Raji (cell line): ENCODE results near the gene SULT2B1.

ENCODE experiments used
- POLR2A ChIP-seq: IDR thresholded peaks from 2 replicates; pipeline ENCODE4 v1.6.1; 2011; ENCODE audit warnings: low read depth, low read length, control low read depth; ENCODE audit not compliant: insufficient read depth

The SULT2B1 gene

DNA sequence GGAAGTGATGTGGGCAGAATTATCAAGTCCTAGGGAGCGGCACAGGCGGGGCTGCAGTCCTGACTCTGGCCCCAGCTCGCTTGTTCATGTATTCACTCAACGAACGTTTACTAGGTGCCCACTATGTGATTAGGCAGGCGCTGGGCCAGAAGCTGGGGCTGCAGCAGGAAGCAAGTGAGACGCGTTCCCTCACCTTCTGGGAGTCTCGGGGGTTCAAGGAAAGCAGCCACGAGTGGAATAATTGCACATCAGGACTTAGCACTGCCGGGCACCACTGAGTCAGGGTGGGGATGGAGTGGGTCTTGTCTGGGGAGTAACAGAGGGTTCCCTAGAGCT is 37.9 kb upstream of the SULT2B1 start:
- no peak for TF ChIP-seq POLR2A

GRCh38 chr19:48516536-48516935 is 35.4 kb upstream of the SULT2B1 start:
- no peak for TF ChIP-seq POLR2A

- no peak for TF ChIP-seq POLR2A
Observed at GRCh38 chr19:48518207-48518606, 33.8 kb upstream of the SULT2B1 start.

GRCh38 chr19:48520134-48520533 is 31.8 kb upstream of the SULT2B1 start:
- no peak for TF ChIP-seq POLR2A

GRCh38 chr19:48524221-48524620 is 27.8 kb upstream of the SULT2B1 start:
- TF ChIP-seq POLR2A, result no peak

GRCh38 chr19:48524732-48525131 is 27.2 kb upstream of the SULT2B1 start:
- no peak for TF ChIP-seq POLR2A

DNA sequence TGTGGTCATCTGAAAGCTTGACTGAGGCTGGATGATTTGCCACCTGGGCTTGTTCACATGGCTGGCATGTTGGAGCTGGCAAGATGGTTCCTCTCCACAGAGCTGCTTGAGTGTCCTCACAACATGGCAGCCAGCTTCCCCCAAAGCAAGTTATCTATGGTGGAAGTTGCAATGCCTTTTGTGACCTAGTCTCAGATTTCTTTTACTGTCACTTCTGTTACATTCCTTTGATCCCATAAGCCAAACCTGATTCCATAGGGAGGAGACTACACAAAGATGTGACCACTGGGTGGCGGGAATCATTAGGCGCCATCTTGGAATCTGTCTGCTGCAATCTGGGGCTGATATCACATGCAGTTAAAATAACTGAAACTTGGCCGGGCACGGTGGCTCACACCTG is 22.8 kb upstream of the SULT2B1 start:
- TF ChIP-seq POLR2A, result no peak

- TF ChIP-seq POLR2A, result no peak
Observed at GRCh38 chr19:48530066-48530720, 21.8 kb upstream of the SULT2B1 start.

DNA sequence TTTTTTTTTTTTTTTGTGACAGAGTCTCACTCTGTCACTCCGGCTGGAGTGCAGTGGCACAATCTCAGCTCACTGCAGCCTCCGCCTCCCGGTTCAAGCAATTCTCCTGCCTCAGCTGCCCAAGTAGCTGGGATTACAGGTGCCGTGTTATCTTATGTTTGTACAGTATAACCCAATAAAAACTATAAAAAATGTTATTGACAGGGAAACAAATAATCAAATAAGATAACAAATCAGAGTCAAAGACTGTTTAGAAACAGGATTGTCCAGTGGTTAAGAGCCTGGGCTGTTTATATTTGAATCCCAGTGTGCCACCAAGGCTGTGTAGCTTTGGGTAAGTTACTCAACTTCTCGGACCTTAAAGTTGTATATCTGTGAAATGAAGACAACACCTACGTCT is 21.2 kb upstream of the SULT2B1 start:
- TF ChIP-seq POLR2A, result no peak

DNA sequence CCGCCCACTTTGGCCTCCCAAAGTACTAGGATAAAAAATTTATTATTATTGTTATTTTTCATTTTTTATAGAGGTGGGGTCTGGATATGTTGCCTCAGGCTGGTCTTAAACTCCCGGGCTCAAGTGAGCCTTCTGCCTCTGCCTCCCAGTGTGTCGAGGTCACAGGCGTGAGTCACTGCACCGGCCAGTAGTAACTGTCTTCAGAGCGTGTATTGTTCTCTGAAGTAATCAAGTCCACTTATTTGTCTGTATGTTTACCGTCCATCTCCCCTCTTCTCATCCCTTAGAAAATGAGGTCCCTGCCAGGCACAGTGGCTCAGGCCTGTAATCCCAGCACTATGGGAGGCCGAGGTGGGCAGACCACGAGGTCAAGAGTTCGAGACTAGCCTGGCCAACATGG is 18.2 kb upstream of the SULT2B1 start:
- TF ChIP-seq POLR2A, result no peak

DNA sequence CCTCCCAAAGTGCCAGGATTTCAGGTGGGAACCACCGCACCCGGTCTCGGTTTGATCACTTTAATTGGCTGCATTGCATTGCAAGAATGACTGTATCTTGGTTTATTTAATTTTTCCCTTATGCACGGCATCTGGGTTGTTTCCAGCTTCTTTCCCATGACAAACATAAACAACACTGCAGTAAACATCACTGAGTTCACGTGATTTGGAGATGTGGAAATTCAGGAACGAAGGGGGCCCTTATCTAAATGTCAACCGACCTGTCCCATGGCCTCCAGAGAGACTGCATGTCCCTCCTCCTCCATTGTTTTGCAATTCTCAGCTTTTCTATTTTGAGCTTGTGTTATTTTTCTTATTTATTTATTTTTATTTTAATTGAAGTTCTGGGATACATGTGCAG is 14.4 kb upstream of the SULT2B1 start:
- TF ChIP-seq POLR2A, result no peak

DNA sequence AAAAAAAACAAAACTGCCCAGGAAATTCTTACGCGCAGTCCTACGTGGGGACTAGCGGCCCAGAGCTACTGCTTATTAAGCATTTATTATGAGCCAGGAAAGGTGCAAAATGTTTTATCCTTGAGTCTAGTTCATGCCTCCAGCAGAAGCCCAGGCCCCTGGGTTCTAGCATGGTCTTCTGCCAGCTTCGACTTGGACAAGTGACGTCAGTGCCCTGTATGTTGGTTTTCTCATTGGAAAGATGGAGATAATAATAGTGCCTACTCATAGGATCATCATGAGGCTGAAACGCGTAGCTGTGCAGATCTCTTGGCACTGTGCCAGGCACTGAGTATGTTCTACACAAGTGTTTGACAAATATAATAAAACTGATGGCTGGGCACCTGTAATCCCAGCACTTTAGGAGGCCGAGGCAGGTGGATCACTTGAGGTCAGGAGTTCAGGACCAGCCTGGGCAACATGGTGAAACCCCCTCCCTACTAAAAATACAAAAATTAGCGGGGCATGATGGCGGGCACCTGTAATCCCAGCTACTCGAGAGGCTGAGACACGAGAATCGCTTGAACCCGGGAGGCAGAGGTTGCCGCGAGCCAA is 12.4 kb upstream of the SULT2B1 start:
- TF ChIP-seq POLR2A, result no peak

GRCh38 chr19:48540110-48540509 is 11.9 kb upstream of the SULT2B1 start:
- TF ChIP-seq POLR2A, result no peak

DNA sequence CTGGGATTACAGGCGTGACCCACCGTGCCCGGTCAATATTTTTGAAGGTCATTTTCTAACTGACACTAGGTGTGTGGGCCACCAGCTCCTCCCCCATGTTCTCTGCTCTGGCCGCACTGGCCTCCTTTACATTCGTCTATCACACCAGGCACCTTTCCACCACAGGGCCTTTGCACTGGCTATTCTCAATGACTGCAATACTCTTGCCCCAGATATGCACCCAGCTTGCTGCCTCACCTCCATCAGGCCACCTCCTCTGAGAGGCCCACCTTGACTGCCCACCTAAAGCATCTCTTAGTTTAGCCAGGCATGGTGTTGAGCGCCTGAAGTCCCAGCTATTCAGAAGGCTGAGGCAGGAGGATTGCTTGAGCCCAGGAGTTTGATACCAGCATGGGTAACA is 10.2 kb upstream of the SULT2B1 start:
- TF ChIP-seq POLR2A, result no peak

GRCh38 chr19:48543121-48543710 is 8.8 kb upstream of the SULT2B1 start:
- no peak for TF ChIP-seq POLR2A

- TF ChIP-seq POLR2A, result no peak
Observed at GRCh38 chr19:48544856-48545750, 6.9 kb upstream of the SULT2B1 start.

DNA sequence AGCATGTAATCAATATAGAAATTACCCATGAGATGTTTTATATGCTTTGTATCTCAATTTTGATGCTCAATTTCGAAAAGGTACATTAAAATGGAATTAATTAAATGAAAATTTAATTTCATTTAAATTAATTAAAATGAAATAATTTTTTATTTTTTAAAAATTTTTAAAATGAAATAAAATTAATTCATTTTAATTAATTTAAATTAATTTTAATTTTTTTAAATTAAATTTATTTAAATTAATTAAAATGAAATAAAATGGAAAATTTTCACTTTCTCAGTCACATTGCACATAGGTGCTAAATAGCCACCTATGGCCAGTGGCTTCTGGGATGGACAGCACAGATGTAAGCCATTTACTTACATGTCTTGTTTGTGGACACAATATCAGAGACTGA is 4.2 kb upstream of the SULT2B1 start:
- no peak for TF ChIP-seq POLR2A
